Adrenal gland (tissue), 12 donors: ENCODE measurements around the gene PERCC1. TPM values are rescaled to one million over a fixed set of nuclear protein-coding genes. Genes with fewer than 3 reads are reported as not detected.
"Not testable (repeated sequence)": the region's sequence is repeated elsewhere in the genome, so short reads cannot be mapped to it uniquely, and the experiment has no call there.

ENCODE experiments used
- DNase-seq, 7 donors: peaks; one replicate each; pipeline ENCODE4 v3.0.0-alpha.2; 2019 to 2020
- H3K27ac ChIP-seq, 5 donors: fragments of 200-600 bp; sonication (generic) in 4 of 5; 1 replicate in 3 of 5; 2 replicates in 2 of 5; pipeline versions ENCODE4 v1.5.1 to v1.8.0; 2016 to 2020; ENCODE audit warnings: mild to moderate bottlenecking in 1 of 5
- H3K27me3 ChIP-seq: fragments of 200-600 bp; 2 replicates; pipeline ENCODE4 v1.8.0; 2021
- H3K36me3 ChIP-seq, 2 donors: fragments of 200-600 bp; replicated peaks in 1 of 2; 1 replicate in 1 of 2; 2 replicates in 1 of 2; pipeline versions ENCODE4 v1.5.1 to v1.8.0; 2018 to 2022
- H3K4me1 ChIP-seq, 2 donors: fragments of 200-600 bp; replicated peaks in 1 of 2; 1 replicate in 1 of 2; 2 replicates in 1 of 2; pipeline versions ENCODE4 v1.5.1 to v1.8.0; 2018 to 2021
- H3K4me3 ChIP-seq, 4 donors: fragments of 200-600 bp; sonication (generic) in 3 of 4; one replicate each; pipeline ENCODE4 v1.5.1; 2016 to 2018
- H3K9me3 ChIP-seq, 3 donors: fragments of 200-600 bp; sonication (generic) in 1 of 3; replicated peaks in 1 of 3; 1 replicate in 2 of 3; 2 replicates in 1 of 3; pipeline versions ENCODE4 v1.5.1 to v1.8.0; 2016 to 2021
- CTCF ChIP-seq, 6 experiments: fragments of 450-650 bp in 4 of 6; fragments of 200-600 bp in 2 of 6; sonication (generic) in 1 of 6; IDR thresholded peaks; 1 replicate in 5 of 6; 2 replicates in 1 of 6; pipeline versions ENCODE4 v1.5.1 to v1.8.0; 2016 to 2021; ENCODE audit warnings: antibody characterized with exemption in 6 of 6, mild to moderate bottlenecking in 2 of 6, moderate library complexity in 1 of 6
- POLR2A ChIP-seq, 2 donors: fragments of 450-650 bp; IDR thresholded peaks; one replicate each; pipeline ENCODE4 v1.6.1; 2017; ENCODE audit warnings: antibody characterized with exemption in 2 of 2, mild to moderate bottlenecking in 2 of 2, moderate library complexity in 1 of 2
- WGBS, 4 donors: extraction: QIAGEN DNeasy Blood & Tissue Kit in 2 of 4; methylation state at CpG; one replicate each; pipeline versions ENCODE4 v1.1.5 to v1.1.7; 2013 to 2017; 5-methylcytosine and 5-hydroxymethylcytosine counted together
- intact Hi-C, 2 donors: fragments of 100-400 bp; cut with DNase I; formaldehyde crosslinking; loops; one replicate each; pipeline versions ENCODE4 v1.14.1 to v1.15.0; 2022 to 2023
- polyA plus RNA-seq, 3 donors: library from polyadenylated mRNA; stranded (reverse); fragments of 200-250 nt in 2 of 3; fragments of 350-450 nt in 1 of 3; fragmentation: Illumina TruSeq in 1 of 3; extraction: RNeasy Lipid Tissue Mini Kit (QIAGEN cat#74804) in 1 of 3; gene quantifications; one replicate each; pipeline ENCODE4 v1.2.3, GENCODE V29; 2013 to 2014
- total RNA-seq, 9 donors: library from RNA; depleted of rRNA in 4 of 9; stranded (reverse); fragments of >200 nt in 4 of 9; fragments of 120-200 nt in 1 of 9; fragmentation: NEBNext Ultra II Directional in 1 of 9; extraction: Animal tissue kit (Norgen Biotek cat#: 25700) in 1 of 9; gene quantifications; one replicate each; pipeline versions ENCODE4 v1.1.0 to v1.2.4, GENCODE V29; 2013 to 2023
- donor health status: healthy with polysubstance abuse.
- donor health status: Bipolar disorder and iron deficiency.
- donor health status: DM: yes; HTN: yes; CAD: no.
- donor health status: DM: no; HTN: no; CAD: no.
- donor health status: DM: no; HTN: no; CAD: no.
- donor health status: DM: yes; HTN: yes; CAD: no.

Gene PERCC1
- total and polyA plus RNA-seq, 12 donors: 0.69 TPM; not detected in 11

GRCh38 chr16:1436731-1437355 lies 6.0 kb downstream of the PERCC1 start:
- 92 to 93% (median 93%) methylated on average over 31 to 47 of the region's 47 CpGs for WGBS, 4 donors

DNA sequence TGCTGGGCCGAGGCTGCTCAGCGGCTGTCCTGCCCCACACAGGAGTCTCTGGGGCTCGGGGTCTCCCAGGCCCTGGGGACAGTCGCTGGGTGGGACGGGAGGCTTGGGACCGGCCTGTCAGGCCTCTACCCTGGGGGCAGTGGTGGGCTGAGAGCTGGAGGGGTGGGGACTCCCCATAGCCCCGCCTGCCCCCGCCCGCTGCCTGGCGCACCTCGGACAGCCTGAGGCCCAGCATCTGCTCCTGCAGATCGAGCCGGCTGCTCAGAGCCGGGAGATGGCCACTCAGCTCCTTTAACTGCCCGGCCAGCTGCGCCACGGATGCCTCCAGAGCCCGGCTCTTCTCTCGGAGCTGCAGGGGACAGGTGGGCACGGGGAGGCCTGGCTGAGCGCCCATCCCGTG lies 6.7 kb downstream of the PERCC1 start:
- H3K4me3 ChIP-seq: no peak overlapping the region
- H3K9me3 ChIP-seq: no peaks in the 10 kb centered on the region
- H3K27me3 ChIP-seq: no peaks in the 10 kb centered on the region
- no peak overlapping the region for H3K27ac ChIP-seq
- H3K4me1 ChIP-seq: no peaks in the 10 kb centered on the region
- TF ChIP-seq CTCF (IDR thresholded peaks at IDR 0.05) (no peak), POLR2A (IDR thresholded peaks at IDR 0.05) (no peak)
- no peak for DNase-seq
- H3K36me3 ChIP-seq: no peaks in the 10 kb centered on the region
- WGBS, 4 donors: 84 to 92% (median 90%) methylated on average over 10 to 22 of the region's 22 CpGs; no CpG with 5 or more reads in 1 of the 4 donors
- intact Hi-C loops: no loop called here

More at GRCh38 chr16:1436731-1437355, 6.0 kb downstream of the PERCC1 start:
- Histone ChIP-seq H3K27me3 (no peaks in the 10 kb centered on the region), H3K4me1 (no peaks in the 10 kb centered on the region), H3K36me3 (no peaks in the 10 kb centered on the region), H3K4me3 (no peak overlapping the region), H3K27ac (no peak overlapping the region), H3K9me3 (no peaks in the 10 kb centered on the region)
- DNase-seq: no peak
- no peak for TF ChIP-seq POLR2A (IDR thresholded peaks at IDR 0.05)
- no peak for TF ChIP-seq CTCF (IDR thresholded peaks at IDR 0.05)
- intact Hi-C loops: no loop called here

- intact Hi-C loops: no loop called here
- H3K27me3 ChIP-seq: no peaks in the 10 kb centered on the region
- TF ChIP-seq CTCF (IDR thresholded peaks at IDR 0.05) (no peak), POLR2A (IDR thresholded peaks at IDR 0.05) (no peak)
- H3K36me3 ChIP-seq: no peaks in the 10 kb centered on the region
- DNase-seq: no peak
- 60 to 84% (median 81%) methylated on average over 1 to 35 of the region's 35 CpGs for WGBS, 4 donors
- H3K27ac ChIP-seq: no peak overlapping the region
- no peak overlapping the region for H3K4me3 ChIP-seq
- H3K9me3 ChIP-seq: no peaks in the 10 kb centered on the region
- no peaks in the 10 kb centered on the region for H3K4me1 ChIP-seq
Observed at GRCh38 chr16:1438229-1439057, 7.6 kb downstream of the PERCC1 start.

GRCh38 chr16:1439058-1439698 lies 8.3 kb downstream of the PERCC1 start:
- Histone ChIP-seq H3K9me3 (no peaks in the 10 kb centered on the region), H3K4me3 (no peak overlapping the region), H3K27me3 (no peaks in the 10 kb centered on the region), H3K4me1 (no peaks in the 10 kb centered on the region), H3K36me3 (no peaks in the 10 kb centered on the region), H3K27ac (no peak overlapping the region)
- no peak for DNase-seq
- TF ChIP-seq POLR2A (IDR thresholded peaks at IDR 0.05): no peak
- no peak for TF ChIP-seq CTCF (IDR thresholded peaks at IDR 0.05)
- WGBS, 4 donors: 86 to 91% (median 88%) methylated on average over 7 to 27 of the region's 27 CpGs
- intact Hi-C loops: no loop called here

DNA sequence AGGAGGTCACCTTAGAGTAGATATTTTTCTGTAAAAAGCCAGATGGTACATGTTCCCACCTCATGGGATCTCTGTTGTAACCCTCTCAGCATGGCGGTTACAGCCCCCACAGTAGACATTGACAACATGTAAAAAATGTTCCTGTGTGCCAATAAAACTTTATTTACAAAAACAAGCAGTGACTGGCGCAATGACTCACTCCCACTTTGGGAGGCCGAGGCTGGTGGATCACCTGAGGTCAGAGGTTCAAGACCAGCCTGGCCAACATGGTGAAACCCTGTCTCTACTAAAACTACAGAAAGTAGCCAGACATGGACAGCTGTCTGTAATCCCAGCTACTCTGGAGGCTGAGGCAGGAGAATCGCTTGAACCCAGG lies 8.8 kb downstream of the PERCC1 start:
- H3K4me1 ChIP-seq, DNase-seq, intact Hi-C loops, H3K4me3 ChIP-seq, H3K27ac ChIP-seq, H3K27me3 ChIP-seq, H3K9me3 ChIP-seq, H3K36me3 ChIP-seq: not testable (repeated sequence)
- WGBS, 4 donors: 93 to 98% (median 95%) methylated on average over 4 of the region's 4 CpGs
